Stomach (tissue), 9 donors: ENCODE measurements around the gene CELSR1. TPM values are rescaled to one million over a fixed set of nuclear protein-coding genes. Genes with fewer than 3 reads are reported as not detected.

Source experiments
- DNase-seq, 2 donors: peaks; one replicate each; pipeline versions ENCODE4 v3.0.0 to v3.0.0-alpha.2; 2013 to 2019
- H3K27ac ChIP-seq, 5 donors: fragments of 200-600 bp in 4 of 5; sonication (generic) in 4 of 5; one replicate each; pipeline ENCODE4 v1.5.1; 2013 to 2019; ENCODE audit warnings: mild to moderate bottlenecking in 1 of 5, moderate library complexity in 1 of 5
- H3K27me3 ChIP-seq, 3 donors: fragments of 200-600 bp; sonication (generic); one replicate each; pipeline ENCODE4 v1.5.1; 2017 to 2019; ENCODE audit warnings: mixed run types in 1 of 3
- H3K36me3 ChIP-seq, 4 donors: fragments of 200-600 bp; sonication (generic); 1 replicate in 3 of 4; 2 replicates in 1 of 4; pipeline ENCODE4 v1.5.1; 2016 to 2019
- H3K4me1 ChIP-seq, 4 donors: fragments of 200-600 bp; sonication (generic); one replicate each; pipeline ENCODE4 v1.5.1; 2016 to 2019
- H3K4me3 ChIP-seq, 4 donors: fragments of 200-600 bp; sonication (generic) in 3 of 4; one replicate each; pipeline ENCODE4 v1.5.1; 2016 to 2019; ENCODE audit warnings: mild to moderate bottlenecking in 1 of 4
- H3K9me3 ChIP-seq, 4 donors: fragments of 200-600 bp; sonication (generic); one replicate each; pipeline ENCODE4 v1.5.1; 2016 to 2019
- EP300 ChIP-seq: sonication (generic); formaldehyde crosslinking; IDR thresholded peaks from one replicate; pipeline ENCODE4 v1.6.1; 2017; ENCODE audit warnings: antibody characterized with exemption
- POLR2A ChIP-seq, 4 donors: fragments of 450-650 bp; IDR thresholded peaks; one replicate each; pipeline ENCODE4 v1.6.1; 2016; ENCODE audit warnings: antibody characterized with exemption in 4 of 4, control low read depth in 2 of 4, mild to moderate bottlenecking in 1 of 4, moderate library complexity in 1 of 4
- POLR2AphosphoS5 ChIP-seq, 3 donors: sonication (generic); formaldehyde crosslinking; IDR thresholded peaks; one replicate each; pipeline ENCODE4 v1.6.1; 2016; ENCODE audit warnings: antibody characterized with exemption in 3 of 3
- WGBS, 5 donors: extraction: QIAGEN DNeasy Blood & Tissue Kit in 3 of 5; methylation state at CpG; one replicate each; pipeline versions ENCODE4 v1.1.5 to v1.1.7; 2013 to 2018; 5-methylcytosine and 5-hydroxymethylcytosine counted together
- intact Hi-C: fragments of 100-400 bp; cut with DNase I; formaldehyde crosslinking; loops from one replicate; pipeline ENCODE4 v1.15.1; 2023; ENCODE audit warnings: low total_unique reads
- polyA plus RNA-seq, 3 donors: library from polyadenylated mRNA; stranded (reverse); fragments of 200-250 nt; gene quantifications; one replicate each; pipeline ENCODE4 v1.2.3, GENCODE V29; 2013
- total RNA-seq, 5 donors: library from RNA; depleted of rRNA; stranded (reverse); fragments of >200 nt; gene quantifications; one replicate each; pipeline versions ENCODE4 v1.1.0 to v1.2.3, GENCODE V29; 2014 to 2016
- TF ChIP-seq, protein P1 (sequence below), 7 experiments: fragments of 450-650 bp in 4 of 7; fragments of 200-600 bp in 3 of 7; sonication (generic) in 3 of 7; IDR thresholded peaks; one replicate each; pipeline ENCODE4 v1.5.1; 2016 to 2019; ENCODE audit warnings: antibody characterized with exemption in 7 of 7, control low read depth in 2 of 7, mild to moderate bottlenecking in 1 of 7
- donor health status: healthy with polysubstance abuse.
- donor health status: Bipolar disorder and iron deficiency.
- donor health status: healthy.

The CELSR1 gene
- total and polyA plus RNA-seq, 8 donors, result 0.29 to 78.2 (median 13.4) TPM

- peaks cover 0 to 45% (median 0%) of the 10 kb centered on the region in 3 donors for H3K27me3 ChIP-seq
- no peak overlapping the region for H3K27ac ChIP-seq
- H3K4me1 ChIP-seq, result peaks cover under 1 to 13% (median 7%) of the 10 kb centered on the region in 4 donors
- no peak for DNase-seq
- no peaks in the 10 kb centered on the region for H3K9me3 ChIP-seq
- 91 to 97% (median 92%) methylated on average over 9 to 22 of the region's 22 CpGs for WGBS, 5 donors
- no peak overlapping the region for H3K4me3 ChIP-seq
- TF ChIP-seq POLR2A (IDR thresholded peaks at IDR 0.05) (no peak), EP300 (no peak), POLR2AphosphoS5 (IDR thresholded peaks at IDR 0.05) (no peak)
- TF ChIP-seq, protein P1, sequence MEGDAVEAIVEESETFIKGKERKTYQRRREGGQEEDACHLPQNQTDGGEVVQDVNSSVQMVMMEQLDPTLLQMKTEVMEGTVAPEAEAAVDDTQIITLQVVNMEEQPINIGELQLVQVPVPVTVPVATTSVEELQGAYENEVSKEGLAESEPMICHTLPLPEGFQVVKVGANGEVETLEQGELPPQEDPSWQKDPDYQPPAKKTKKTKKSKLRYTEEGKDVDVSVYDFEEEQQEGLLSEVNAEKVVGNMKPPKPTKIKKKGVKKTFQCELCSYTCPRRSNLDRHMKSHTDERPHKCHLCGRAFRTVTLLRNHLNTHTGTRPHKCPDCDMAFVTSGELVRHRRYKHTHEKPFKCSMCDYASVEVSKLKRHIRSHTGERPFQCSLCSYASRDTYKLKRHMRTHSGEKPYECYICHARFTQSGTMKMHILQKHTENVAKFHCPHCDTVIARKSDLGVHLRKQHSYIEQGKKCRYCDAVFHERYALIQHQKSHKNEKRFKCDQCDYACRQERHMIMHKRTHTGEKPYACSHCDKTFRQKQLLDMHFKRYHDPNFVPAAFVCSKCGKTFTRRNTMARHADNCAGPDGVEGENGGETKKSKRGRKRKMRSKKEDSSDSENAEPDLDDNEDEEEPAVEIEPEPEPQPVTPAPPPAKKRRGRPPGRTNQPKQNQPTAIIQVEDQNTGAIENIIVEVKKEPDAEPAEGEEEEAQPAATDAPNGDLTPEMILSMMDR (IDR thresholded peaks at IDR 0.05), result no peak
- H3K36me3 ChIP-seq, result peaks cover 0 to 38% (median 23%) of the 10 kb centered on the region in 4 donors
- intact Hi-C loops, result no loop called here
Observed at GRCh38 chr22:46365166-46365624, 172.2 kb downstream of the CELSR1 start.

GRCh38 chr22:46364341-46365165, 172.9 kb downstream of the CELSR1 start:
- Histone ChIP-seq H3K36me3 (peaks cover 0 to 43% (median 23%) of the 10 kb centered on the region in 4 donors), H3K9me3 (no peaks in the 10 kb centered on the region), H3K4me1 (peaks cover 0 to 9% (median 7%) of the 10 kb centered on the region in 4 donors), H3K27ac (no peak overlapping the region), H3K4me3 (no peak overlapping the region), H3K27me3 (peaks cover 0 to 45% (median 0%) of the 10 kb centered on the region in 3 donors)
- WGBS, 5 donors, result 73 to 90% (median 83%) methylated on average over 20 to 26 of the region's 26 CpGs
- TF ChIP-seq POLR2A (IDR thresholded peaks at IDR 0.05), result no peak
- TF ChIP-seq POLR2AphosphoS5 (IDR thresholded peaks at IDR 0.05), result no peak
- TF ChIP-seq, protein P1 (IDR thresholded peaks at IDR 0.05), result no peak
- no peak for TF ChIP-seq EP300
- no peak for DNase-seq
- intact Hi-C loops, result no loop called here

DNA sequence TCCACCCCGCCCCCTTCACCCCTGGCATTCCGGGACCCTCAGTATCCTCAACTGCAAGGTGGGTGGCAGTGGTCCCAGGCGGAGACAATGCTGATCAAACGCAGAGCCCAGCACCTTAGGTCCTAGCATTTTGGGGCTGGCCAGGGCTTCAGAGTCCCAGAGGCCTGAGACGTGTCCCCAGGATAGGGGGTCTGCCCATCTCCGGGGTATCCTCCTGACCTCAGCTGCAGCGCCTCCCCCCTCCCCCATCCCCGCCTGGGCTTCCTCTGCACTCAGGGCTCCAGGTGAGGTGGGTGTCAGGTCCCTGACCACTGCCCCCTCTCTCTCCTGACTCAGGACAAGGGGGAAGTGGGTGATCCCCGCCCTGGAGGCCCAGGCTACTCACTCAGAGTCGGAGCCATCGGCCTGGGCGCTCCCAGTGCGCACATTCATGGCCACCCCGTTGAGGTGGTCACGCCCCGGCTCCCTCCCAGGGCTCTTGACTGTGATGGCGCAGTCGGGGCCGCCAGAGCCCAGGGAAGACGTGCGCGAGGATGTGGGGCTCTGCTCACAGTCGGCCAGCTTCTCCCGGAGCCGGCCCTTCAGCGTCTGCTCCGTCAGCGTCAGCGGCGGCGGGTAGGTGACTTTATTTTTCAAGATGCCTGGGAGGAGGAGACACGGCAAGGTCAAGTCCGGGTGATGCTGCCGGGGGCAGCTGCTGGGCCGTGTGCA, 173.7 kb downstream of the CELSR1 start:
- Histone ChIP-seq H3K9me3 (no peaks in the 10 kb centered on the region), H3K36me3 (peaks cover 0 to 50% (median 30%) of the 10 kb centered on the region in 4 donors), H3K4me1 (peaks cover 0 to 9% (median 7%) of the 10 kb centered on the region in 4 donors), H3K27ac (no peak overlapping the region), H3K27me3 (peaks cover 0 to 45% (median 0%) of the 10 kb centered on the region in 3 donors), H3K4me3 (no peak overlapping the region)
- no peak for DNase-seq
- 85 to 91% (median 90%) methylated on average over 20 to 35 of the region's 35 CpGs for WGBS, 5 donors
- intact Hi-C loops, result no loop called here
- no peak for TF ChIP-seq POLR2A (IDR thresholded peaks at IDR 0.05)

DNA sequence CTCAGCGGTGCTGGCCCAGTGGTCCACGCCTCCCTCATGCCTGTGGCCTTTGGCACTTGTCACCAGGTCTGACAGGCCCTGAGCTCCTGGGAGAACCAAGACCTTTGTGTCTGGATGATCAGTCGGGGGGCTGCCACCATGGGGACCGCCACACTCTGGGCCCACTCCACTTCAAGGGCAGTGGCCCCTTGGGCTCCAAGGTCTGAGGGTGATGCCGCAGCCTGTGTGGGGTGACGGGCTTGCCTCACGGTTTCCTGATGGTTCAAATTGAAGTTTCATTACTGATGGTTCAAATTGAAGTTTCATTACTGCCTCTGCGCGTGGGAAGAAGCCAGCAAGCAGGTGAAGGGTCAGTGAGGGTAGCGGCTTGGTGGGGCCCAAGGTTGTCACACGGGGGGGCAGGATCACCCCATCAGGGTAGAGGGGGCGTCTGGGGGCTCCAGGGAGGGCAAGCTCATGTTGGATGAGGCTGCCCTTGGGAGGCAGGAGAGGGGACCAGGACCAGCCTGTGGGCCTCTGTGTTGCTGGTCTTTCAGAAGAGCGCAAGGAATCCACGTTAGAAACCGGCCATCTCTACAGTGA, 174.4 kb downstream of the CELSR1 start:
- peaks cover 0 to 57% (median 37%) of the 10 kb centered on the region in 4 donors for H3K36me3 ChIP-seq
- no peaks in the 10 kb centered on the region for H3K9me3 ChIP-seq
- 84 to 92% (median 88%) methylated on average over 11 to 15 of the region's 15 CpGs for WGBS, 5 donors
- intact Hi-C loops, result no loop called here
- peaks cover 0 to 8% (median 7%) of the 10 kb centered on the region in 4 donors for H3K4me1 ChIP-seq
- no peak overlapping the region for H3K27ac ChIP-seq
- peaks cover 0 to 42% (median 0%) of the 10 kb centered on the region in 3 donors for H3K27me3 ChIP-seq
- DNase-seq, result no peak
- TF ChIP-seq EP300 (no peak), POLR2A (IDR thresholded peaks at IDR 0.05) (no peak), POLR2AphosphoS5 (IDR thresholded peaks at IDR 0.05) (no peak)
- TF ChIP-seq, protein P1 (IDR thresholded peaks at IDR 0.05), result no peak
- H3K4me3 ChIP-seq, result no peak overlapping the region
